Muscle of leg (tissue), 11 donors: ENCODE data around the gene CNNM3. TPM values are rescaled to one million over a fixed set of nuclear protein-coding genes. Genes with fewer than 3 reads are reported as not detected.

Source experiments
- DNase-seq: peaks from one replicate; pipeline ENCODE4 v3.0.0; 2013
- H3K27ac ChIP-seq: one replicate; pipeline ENCODE4 v1.5.1; 2013; ENCODE audit warnings: mild to moderate bottlenecking, low read length, control low read depth
- H3K27me3 ChIP-seq: one replicate; pipeline ENCODE4 v1.6.1; 2013; ENCODE audit warnings: low read length; ENCODE audit not compliant: control insufficient read depth, insufficient read depth
- H3K36me3 ChIP-seq: one replicate; pipeline ENCODE4 v1.6.1; 2013; ENCODE audit warnings: low read length; ENCODE audit not compliant: control insufficient read depth, insufficient read depth
- H3K4me1 ChIP-seq: one replicate; pipeline ENCODE4 v1.6.1; 2013; ENCODE audit warnings: low read length; ENCODE audit not compliant: control insufficient read depth, insufficient read depth
- H3K4me3 ChIP-seq: one replicate; pipeline ENCODE4 v1.5.1; 2013; ENCODE audit warnings: low read length, control low read depth
- H3K9me3 ChIP-seq: replicated peaks from 2 replicates; pipeline ENCODE4 v1.6.1; 2013; ENCODE audit warnings: low read depth, low read length; ENCODE audit not compliant: control insufficient read depth
- WGBS: methylation state at CpG from one replicate; pipeline ENCODE4 v1.1.5; 2013; ENCODE audit warnings: missing lambda C conversion rate; ENCODE audit not compliant: insufficient coverage; 5-methylcytosine and 5-hydroxymethylcytosine counted together
- polyA plus RNA-seq, 8 donors: library from polyadenylated mRNA; unstranded; fragments of 120-200 nt; gene quantifications; one replicate each; pipeline versions ENCODE4 v1.2.1 to v1.2.3, GENCODE V29; 2013; ENCODE audit warnings: inconsistent platforms in 1 of 8, low replicate concordance in 1 of 8; ENCODE audit not compliant: insufficient read length in 8 of 8, insufficient read depth in 1 of 8
- total RNA-seq: library from RNA; stranded (reverse); fragments of 120-200 nt; gene quantifications from one replicate; pipeline ENCODE4 v1.2.4, GENCODE V29; 2013

The CNNM3 gene
- total and polyA plus RNA-seq, 9 donors, result 4.9 to 22.2 (median 16.6) TPM

- no peaks in the 10 kb centered on the region for H3K27me3 ChIP-seq
- H3K9me3 ChIP-seq, result no peaks in the 10 kb centered on the region
- H3K4me1 ChIP-seq, result peaks cover 35% of the 10 kb centered on the region
- H3K4me3 ChIP-seq, result no peak overlapping the region
- DNase-seq, result no peak
- 77% methylated on average over 33 of the region's 37 CpGs for WGBS
- H3K27ac ChIP-seq, result no peak overlapping the region
- peaks cover 17% of the 10 kb centered on the region for H3K36me3 ChIP-seq
Observed at GRCh38 chr2:96839875-96840850, 24.1 kb downstream of the CNNM3 start.

DNA sequence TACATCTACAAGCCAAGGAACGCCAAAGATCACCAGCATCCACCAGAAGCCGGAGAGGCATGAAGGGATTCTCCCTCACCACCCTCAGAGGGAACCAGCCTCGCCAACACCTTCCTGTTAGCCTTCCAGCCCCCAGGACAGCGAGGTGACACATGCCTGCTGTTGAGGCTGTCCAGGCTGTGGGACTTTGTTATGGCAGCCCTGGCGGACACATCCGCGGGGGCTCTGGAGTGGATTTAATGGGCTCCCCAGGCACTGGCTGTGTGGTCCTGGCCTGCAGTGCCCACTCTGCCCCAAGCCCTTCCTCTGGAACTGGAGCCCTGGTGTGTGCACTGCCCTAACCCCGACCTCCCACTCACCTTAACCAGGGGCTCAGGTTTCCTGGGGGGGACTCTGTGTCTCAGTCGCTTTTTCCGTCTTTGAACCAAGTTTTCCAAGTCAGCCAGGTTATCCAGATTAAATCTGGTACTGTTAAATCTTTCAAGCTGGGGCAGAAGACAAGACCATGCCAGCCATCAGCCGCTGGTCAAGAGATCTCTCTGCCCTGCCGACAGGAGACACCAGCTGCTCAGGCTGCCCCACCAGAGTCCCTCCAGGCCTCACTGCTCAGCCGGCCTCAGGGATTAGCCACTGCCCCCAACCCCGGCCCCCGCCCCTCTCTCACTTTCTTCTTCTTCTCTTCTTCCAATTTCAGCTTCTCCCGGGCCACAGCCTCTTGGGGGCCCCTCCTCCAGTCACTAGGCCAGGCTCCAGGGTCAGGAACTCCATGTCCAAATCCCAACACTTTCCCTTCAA lies 25.8 kb downstream of the CNNM3 start:
- H3K27ac ChIP-seq, result no peak overlapping the region
- no peaks in the 10 kb centered on the region for H3K9me3 ChIP-seq
- no peak for DNase-seq
- no peak overlapping the region for H3K4me3 ChIP-seq
- H3K36me3 ChIP-seq, result peaks cover 15% of the 10 kb centered on the region
- WGBS, result 63% methylated on average over 15 of the region's 16 CpGs
- H3K27me3 ChIP-seq, result no peaks in the 10 kb centered on the region
- peaks cover 35% of the 10 kb centered on the region for H3K4me1 ChIP-seq

DNA sequence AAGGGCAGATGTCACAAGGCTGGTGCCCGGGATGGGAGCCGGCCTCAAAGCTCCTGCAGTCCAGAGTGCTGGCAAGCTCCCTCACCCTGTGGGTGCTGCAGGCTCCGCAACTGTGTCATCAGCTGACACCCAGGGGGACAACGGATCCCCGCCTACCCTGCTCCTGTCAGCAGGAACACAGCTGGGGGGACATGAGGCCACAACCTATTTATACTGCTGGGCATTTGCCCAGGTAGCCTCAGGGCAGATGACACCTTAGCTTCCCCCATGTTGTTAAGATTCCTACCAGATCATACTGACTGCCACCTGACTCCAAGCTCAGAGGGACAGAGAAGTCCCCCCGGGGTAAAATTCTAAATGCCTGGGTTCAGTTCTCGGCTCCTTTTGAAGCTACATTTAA lies 26.5 kb downstream of the CNNM3 start:
- no peak for DNase-seq
- Histone ChIP-seq H3K27me3 (no peaks in the 10 kb centered on the region), H3K4me3 (no peak overlapping the region)

GRCh38 chr2:96843538-96844268 lies 27.6 kb downstream of the CNNM3 start, which contains the start of gene ANKRD23:
ANKRD23 (minus strand) TSS chr2:96844021; CDS start chr2:96843992, 29 bp downstream.
- H3K36me3 ChIP-seq, result peaks cover 13% of the 10 kb centered on the region
- H3K4me1 ChIP-seq, result peaks cover 35% of the 10 kb centered on the region
- no peaks in the 10 kb centered on the region for H3K9me3 ChIP-seq
- no peak within 1 kb of the TSS for H3K4me3 ChIP-seq
- 90% methylated on average over 3 of the region's 14 CpGs for WGBS
- H3K27ac ChIP-seq, result peak within 1 kb of the TSS; percentile 42
- DNase-seq, result no peak
- H3K27me3 ChIP-seq, result no peaks in the 10 kb centered on the region

More for the DNA sequence above, 26.5 kb downstream of the CNNM3 start:
- no peak overlapping the region for H3K27ac ChIP-seq
- 71% methylated on average over 5 of the region's 7 CpGs for WGBS
- no peaks in the 10 kb centered on the region for H3K9me3 ChIP-seq
- peaks cover 14% of the 10 kb centered on the region for H3K36me3 ChIP-seq
- peaks cover 35% of the 10 kb centered on the region for H3K4me1 ChIP-seq

- H3K36me3 ChIP-seq, result peaks cover 11% of the 10 kb centered on the region
- H3K4me1 ChIP-seq, result peaks cover 30% of the 10 kb centered on the region
- no peaks in the 10 kb centered on the region for H3K9me3 ChIP-seq
- whole genome bisulfite sequencing, result 69% methylated on average over 14 of the region's 17 CpGs
- peak overlapping the region; percentile 20 for H3K27ac ChIP-seq
- H3K4me3 ChIP-seq, result no peak overlapping the region
- no peaks in the 10 kb centered on the region for H3K27me3 ChIP-seq
- no peak for DNase-seq
Observed at GRCh38 chr2:96844405-96844808, 28.3 kb downstream of the CNNM3 start.

DNA sequence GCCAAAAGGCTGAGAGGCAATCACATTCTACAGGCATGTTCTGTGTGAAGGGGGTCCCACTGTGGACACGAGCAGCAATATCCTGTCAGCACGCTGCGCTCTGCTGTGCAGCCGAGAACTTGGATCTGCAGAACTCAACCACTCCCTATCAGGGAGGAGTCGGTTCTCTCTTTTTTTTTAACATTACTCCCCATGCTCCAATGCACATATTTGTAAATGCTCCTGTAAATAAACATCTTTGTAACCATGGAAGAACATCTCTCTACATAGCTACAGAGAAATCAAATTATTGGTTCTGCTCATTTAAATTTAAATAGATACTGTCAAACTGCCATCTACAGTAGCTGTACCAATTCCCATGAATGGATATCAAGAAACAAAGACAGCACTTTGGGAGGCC lies 30.8 kb downstream of the CNNM3 start:
- H3K27me3 ChIP-seq, result no peaks in the 10 kb centered on the region
- WGBS, result 63% methylated on average over 3 of the region's 5 CpGs
- no peaks in the 10 kb centered on the region for H3K9me3 ChIP-seq
- peaks cover 28% of the 10 kb centered on the region for H3K36me3 ChIP-seq
- no peak overlapping the region for H3K27ac ChIP-seq
- no peak for DNase-seq
- peaks cover 19% of the 10 kb centered on the region for H3K4me1 ChIP-seq
- no peak overlapping the region for H3K4me3 ChIP-seq

DNA sequence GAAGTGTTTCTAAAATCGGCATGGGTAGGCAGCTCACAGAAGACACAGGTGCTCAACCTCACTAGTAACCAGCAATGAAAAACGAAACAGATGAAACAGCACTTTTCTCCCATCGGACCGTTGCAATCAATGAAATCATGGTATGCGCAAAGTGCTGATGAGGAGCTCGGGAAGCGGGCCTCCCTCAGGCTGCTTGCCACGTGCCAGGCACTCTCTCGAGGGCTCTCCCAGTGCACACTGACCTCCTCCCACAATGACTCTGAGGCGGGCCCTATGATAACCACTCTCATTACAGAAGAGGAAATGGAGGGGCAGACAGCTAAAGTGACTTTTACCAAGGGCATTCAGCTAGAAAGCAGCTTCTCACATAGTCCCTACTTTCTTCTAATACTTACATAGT lies 31.5 kb downstream of the CNNM3 start:
- H3K27ac ChIP-seq, result no peak overlapping the region
- no peaks in the 10 kb centered on the region for H3K27me3 ChIP-seq
- H3K4me1 ChIP-seq, result peaks cover 16% of the 10 kb centered on the region
- H3K9me3 ChIP-seq, result no peaks in the 10 kb centered on the region
- DNase-seq, result no peak
- H3K4me3 ChIP-seq, result no peak overlapping the region
- H3K36me3 ChIP-seq, result peaks cover 31% of the 10 kb centered on the region
- WGBS, result no CpG with 5 or more reads among the region's 10 CpGs

DNA sequence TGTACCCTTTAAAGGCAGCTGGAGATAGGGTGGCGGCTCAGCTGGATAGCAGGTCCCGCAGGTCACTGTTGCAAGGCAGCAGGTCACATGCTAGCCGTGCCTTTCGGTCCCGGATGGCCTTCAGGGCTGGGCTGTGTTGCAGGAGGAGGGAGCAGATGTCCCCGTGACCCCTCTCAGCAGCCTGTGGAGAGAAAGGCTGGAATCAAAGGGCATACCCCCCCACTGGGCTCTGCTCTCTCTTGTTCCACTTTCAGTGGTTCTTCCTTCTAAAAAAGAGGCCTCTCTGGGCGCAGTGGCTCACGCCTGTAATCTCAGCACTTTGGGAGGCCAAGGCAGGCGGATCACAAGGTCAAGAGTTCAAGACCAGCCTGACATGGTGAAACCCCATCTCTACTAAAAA lies 32.2 kb downstream of the CNNM3 start:
- peaks cover 11% of the 10 kb centered on the region for H3K4me1 ChIP-seq
- no peak overlapping the region for H3K27ac ChIP-seq
- DNase-seq, result no peak
- 80% methylated on average over 1 of the region's 9 CpGs for WGBS
- H3K36me3 ChIP-seq, result peaks cover 36% of the 10 kb centered on the region
- no peaks in the 10 kb centered on the region for H3K9me3 ChIP-seq
- no peaks in the 10 kb centered on the region for H3K27me3 ChIP-seq
- no peak overlapping the region for H3K4me3 ChIP-seq

- H3K36me3 ChIP-seq, result peaks cover 40% of the 10 kb centered on the region
Observed at GRCh38 chr2:96852667-96853066, 36.6 kb downstream of the CNNM3 start.

More at GRCh38 chr2:96852667-96853066, 36.6 kb downstream of the CNNM3 start:
- WGBS, result 100% methylated on average over 4 of the region's 6 CpGs
- Histone ChIP-seq H3K4me1 (peaks cover 11% of the 10 kb centered on the region), H3K27me3 (no peaks in the 10 kb centered on the region), H3K9me3 (no peaks in the 10 kb centered on the region), H3K27ac (no peak overlapping the region), H3K4me3 (no peak overlapping the region)
- DNase-seq, result no peak
